ENCODE measurements around the gene RHOU.

RHOU gene

DNA sequence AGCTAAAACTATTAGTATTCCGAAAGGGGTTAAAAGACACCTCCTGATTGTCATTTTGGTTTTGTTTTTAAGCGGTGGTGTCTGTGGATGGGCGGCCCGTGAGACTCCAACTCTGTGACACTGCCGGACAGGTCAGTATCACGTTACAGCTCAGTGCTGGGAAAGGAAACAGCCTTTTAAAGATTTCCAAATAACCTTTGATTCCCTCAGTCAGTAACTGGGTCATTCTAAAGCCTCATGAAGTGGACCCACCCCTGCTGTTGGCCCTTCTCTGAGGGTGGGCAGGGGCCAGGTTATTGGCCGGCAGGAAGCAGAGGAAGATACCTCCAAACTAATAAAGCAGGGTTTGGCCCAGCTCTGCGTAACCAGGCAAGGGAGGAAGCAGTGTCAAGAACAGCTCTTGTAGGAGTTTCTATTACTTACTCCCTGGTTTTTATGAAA lies 2.3 kb downstream of the RHOU start:
- no peak for DNase-seq

DNA sequence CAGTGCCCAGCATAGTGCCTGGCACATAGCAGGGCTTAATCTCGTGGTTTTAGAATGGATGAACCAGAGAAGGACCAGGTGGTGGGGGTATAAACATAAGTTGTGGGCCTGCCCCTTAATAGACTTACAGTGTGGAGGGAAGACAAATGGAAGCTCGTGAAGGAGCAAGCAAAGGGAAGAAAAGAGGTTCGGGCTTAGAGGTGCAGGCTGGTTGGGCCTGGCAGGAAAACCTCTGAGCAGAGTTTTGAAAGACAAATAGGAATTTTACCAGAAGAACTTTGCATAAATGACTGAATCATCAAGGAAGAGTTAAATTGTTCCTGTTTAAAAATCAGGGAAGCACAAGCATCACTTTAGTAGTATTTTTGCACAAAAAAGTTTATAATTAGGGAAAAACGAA lies 4.5 kb downstream of the RHOU start:
- DNase-seq, result no peak

DNA sequence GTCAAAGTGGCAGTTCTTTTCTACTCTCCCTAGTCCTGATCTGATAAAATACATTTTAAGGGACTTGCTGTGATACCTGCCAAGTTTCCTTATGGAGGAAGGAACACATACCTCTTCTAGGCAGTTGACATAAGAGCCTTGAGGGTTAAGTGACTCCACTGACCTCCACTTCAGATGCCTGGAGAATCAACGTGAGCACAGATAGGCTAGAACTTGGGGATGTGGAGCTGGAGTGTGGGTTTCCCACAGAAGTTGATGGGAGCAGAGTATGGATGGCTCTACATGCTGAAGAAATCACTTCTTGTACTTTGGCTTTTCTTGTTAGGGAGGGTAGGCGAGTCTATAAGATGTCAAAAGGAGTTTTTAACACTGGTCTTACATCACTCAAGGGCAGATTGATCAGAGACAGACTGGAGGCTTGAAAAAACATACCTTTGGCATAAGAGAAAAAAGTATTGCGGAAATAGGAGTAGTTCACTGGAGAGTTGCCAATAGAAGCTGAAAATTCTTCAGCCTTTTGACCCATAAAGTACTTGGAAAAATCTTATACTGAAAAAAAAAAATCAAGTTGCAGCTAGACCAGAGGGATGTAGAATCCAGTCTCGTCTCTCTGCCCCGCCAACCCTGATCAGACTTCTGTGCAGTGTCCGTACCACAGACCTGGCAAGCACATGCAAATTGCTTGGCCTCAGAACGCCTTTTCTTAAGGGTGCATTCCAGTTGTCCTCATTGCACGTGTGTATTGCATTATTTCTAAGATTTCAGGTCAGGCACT lies 5.5 kb downstream of the RHOU start:
- DNase-seq, result no peak

DNA sequence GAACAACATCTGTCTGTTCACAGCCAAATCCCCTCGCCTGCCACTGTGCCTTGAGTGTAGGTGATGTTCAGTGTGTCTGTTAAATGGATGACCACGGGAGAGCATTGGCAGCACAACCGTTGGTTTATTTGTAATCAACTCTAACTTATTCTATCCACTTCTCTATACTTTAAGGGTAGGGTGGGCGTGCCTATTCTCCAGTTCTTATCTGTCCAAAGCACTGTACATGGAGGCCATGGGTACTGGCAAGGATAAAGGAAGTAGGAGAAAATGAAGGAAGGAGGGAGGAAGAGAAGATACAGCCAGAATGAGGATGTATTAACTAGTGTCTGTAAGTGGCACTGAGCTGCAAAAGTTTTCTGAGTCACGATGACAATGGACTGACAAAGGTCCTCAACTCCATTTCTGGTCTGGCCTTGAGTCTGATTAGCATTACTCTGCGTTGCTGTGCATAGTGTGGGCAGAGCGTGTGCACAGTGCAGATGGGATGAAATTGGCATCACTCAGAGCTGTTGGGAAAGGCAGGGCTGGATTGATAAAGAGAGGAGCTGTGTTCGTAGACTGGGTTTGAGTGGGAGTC lies 7.1 kb downstream of the RHOU start:
- no peak for DNase-seq

DNA sequence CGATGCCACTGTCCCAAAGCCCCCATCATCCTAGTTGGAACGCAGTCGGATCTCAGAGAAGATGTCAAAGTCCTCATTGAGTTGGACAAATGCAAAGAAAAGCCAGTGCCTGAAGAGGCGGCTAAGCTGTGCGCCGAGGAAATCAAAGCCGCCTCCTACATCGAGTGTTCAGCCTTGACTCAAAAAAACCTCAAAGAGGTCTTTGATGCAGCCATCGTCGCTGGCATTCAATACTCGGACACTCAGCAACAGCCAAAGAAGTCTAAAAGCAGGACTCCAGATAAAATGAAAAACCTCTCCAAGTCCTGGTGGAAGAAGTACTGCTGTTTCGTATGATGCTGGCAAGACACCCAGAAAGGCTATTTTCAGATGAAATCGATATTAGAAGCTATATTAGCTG lies 8.1 kb downstream of the RHOU start:
- no peak for DNase-seq

DNA sequence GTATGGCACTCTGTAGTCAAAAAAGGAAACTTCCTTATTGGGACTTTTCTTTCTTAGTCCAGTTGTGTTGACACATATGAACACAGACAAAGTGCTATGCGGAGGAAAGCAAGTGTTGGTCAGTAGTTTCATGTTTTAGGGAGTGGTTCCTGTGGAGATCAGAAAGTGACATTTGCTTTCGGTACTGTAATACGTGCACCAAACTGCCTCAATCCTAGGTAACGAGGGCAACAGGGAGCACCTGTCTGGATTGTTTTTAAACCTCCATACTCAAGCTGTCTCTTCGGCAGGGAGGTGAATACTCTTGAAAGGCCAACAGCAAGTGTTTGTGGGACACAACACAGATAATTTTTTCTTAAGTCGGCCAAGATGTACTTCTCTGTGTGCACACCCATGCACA lies 9.1 kb downstream of the RHOU start:
- no peak for DNase-seq

DNA sequence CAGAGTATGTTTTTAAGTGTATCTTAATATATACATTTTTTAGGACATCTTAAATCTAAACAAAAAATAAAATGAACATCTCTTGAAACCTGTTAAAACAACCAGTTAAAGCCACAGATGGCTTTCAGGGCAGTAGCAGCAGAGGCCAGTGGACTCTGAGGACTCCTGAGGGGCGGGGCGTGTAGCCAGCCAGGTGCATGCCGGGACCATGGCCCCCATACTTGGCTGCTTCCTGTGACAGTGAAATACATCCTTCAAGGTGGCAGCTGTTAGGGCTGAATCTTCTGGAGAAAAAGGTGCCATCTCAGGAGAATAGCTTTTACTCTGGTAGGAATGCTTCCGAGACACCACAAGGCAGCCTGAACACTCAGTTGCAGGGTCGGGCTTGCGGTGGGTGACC lies 9.6 kb downstream of the RHOU start:
- no peak for DNase-seq

DNA sequence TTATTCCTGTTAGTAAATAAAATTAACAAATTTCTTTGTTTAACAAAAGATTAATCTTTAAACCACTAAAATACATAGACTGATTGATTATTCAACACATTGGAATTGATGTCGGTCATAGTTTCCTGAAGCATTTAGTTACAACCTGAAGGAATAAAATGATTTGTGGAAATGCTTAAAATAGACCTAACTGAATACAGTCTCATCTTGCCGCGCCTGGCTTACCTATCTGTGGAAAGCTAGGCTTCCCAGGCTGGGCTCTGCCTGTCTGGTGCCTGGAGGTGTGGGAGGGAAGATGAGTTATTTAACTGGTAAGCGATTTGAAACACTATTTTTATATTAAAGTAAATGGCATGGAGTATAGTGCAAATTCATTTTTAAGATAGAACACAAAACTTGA lies 10.2 kb downstream of the RHOU start:
- no peak for DNase-seq

DNA sequence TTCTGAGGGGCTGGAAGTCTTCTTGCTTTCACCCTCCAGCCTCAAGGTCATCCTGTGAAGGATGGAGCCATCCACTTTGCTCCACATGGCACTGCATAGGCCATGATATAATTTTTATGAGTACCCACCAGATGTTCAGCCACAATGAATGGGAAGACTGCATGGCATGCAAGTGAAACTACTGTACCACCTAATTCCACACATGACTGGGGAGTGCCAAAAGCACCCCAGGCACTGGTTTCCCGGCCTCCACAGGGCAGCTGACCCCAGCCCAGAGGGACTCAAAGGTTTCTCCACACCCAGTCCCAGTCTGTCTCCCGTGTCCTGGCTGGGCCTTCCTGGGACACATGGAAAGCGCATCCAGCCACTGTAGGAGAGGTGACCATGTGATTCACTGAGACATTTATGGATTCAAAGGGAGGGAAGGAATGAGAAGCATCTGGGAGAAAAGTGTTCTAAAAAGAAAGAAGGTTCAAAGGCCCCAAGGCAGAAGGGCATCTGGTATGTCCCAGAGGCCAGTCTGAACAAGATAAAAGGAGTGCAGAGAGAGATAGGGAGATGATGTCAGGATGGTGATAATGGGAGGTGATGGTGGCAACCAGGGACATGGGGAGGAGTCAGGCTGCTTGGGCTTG lies 12.1 kb downstream of the RHOU start:
- no peak for DNase-seq

DNA sequence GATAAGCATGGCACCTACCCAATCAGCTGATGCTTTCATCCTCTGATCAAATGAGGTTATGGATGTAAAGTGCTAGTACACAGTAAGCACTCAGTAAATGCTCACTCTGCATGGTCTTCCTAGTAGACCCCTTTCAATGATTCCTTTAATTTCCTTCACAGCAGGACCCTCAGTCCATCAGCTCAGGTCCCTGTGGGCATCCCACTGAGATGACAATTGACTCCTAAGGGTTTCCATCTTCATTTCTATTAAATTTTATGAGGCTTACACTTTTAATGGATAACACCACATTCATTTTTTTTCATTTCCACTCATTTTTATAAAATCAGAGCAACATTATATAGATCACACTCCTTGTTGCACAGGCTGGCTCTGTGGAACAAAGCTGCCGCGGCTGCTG lies 12.8 kb downstream of the RHOU start:
- DNase-seq, result no peak

DNA sequence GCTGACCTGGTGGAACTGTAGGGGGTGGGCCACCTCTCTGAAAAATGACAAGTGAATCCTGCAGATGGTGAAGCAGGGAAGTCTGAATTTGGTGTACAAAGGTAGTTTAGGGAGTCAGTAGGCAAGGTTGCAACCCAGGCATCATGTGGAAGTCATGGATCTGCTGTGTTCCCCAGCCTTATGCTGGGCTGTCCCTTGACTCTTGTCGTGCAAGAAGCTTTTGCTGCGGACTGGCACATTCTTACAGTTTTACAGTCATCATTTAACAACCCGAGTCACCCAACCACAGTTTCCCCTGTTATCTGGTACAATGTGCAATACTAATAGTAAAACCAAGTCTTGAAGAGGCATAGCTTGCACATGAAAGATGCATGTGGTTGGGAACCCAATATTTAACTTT lies 13.2 kb downstream of the RHOU start:
- no peak for DNase-seq

DNA sequence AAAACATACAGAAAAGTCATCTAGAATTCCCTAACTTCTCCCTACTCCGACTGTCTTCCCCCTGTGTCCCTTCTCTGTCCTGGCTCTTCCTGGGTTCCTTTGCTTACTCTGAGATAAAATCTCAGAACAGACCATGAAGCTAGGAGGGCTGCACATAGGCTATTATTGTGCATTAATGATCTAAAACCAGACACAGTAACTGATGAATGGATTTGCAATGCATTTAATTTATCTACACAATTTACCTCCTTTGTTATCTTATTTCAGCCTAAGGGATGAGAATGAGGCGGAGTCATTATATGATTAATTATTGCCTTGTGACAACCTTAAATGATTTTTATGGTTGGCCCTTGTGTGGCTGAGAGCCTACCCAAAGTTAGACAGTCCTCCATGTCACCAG lies 14.5 kb downstream of the RHOU start:
- no peak for DNase-seq

DNA sequence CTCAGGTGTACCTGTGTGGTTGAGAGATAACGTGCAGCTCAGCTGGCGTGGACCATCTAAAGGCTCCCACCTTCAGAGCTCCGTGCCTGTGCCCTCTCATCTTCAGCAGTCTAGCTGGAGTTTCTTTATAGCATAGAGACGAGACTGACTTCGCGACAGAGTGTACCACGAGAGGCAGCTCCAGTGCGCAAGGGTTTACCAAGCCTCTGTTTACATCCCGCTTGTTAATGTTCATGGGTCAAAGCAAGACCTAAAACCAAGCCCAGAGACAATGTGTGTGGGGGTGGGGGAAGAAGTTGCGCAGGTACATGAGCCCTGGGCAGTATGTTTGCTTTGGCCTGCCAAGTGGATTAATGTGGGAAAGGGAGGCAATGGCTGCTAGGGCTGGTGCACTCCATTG lies 15.6 kb downstream of the RHOU start:
- DNase-seq, result no peak

DNA sequence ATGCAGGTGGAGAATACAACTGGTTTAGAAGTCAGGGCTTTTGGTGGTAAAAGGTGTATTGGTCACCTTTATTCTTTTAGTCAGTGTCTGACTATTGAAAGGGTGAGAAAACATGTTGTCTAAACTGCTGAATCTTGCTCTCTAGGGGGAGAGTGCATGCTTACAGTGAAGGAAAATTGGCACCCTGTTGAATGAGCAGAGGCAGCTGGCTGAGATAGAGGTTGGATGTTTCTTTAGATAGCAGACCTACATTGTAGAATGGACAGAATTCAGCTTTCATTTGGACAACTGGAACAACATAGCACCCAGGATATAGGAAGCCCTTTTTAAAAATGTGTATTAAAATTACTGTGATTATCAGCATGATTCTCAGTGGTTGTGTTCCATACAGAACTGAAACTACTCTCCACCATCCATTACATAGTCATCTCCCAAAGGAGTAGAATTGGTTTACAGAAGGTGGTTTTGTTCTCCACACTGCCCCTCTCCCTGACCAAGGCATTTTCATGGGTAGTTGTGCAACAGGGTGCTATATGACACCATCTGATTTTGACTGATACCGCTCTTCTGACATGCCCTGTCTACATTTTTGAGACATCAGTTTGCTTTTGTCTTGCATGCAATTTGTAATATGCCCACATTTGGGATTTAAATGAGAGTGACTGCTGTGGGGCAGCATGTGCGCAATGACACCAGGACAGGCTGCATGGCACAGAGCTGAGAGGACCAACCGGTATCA lies 16.2 kb downstream of the RHOU start:
- no peak for DNase-seq

DNA sequence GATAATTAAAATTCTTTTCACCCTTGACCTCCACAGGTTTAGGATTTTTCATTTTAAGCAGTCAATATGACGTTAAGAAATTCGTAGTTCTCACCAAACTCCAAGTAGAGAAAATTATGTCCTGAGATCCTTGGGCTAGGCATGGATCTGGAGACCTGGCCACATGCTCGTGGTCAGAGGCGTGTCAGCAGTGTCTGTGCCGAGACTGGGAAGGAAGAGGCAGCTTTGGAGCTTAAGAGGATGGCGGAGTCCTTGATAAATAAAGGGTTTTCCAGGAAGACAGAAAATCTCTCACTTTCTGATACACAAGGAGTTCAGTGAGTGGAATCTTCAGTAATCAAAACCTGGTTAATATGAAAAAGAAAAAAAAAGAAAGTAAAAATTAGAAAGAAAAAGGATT lies 17.0 kb downstream of the RHOU start:
- DNase-seq, result no peak

DNA sequence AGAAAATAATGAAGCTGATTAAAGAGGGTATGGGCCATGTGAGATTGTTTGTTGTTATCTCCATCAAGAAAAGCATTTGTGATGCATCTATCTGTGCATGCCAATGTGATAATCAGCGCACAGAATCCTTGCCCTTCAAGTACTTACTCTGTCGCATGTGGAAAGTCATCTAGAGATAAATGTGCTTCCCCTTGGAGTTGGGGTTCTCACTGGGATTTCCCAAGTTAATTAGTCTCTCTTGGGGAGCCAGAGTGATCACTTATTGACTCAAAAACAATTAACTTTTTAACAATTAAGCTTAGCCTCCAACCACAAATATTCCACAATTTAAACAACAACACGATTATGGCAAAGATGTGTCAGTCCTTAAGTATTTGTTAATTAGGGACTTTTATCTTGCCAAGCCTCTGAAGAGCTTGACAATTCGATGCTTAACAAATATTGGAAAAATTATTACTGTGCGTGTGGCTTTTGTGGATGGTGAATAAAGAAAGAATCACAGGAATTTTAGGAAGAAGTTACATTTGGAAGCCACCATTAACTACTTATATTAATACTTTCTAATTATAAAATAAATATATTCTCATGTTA lies 17.5 kb downstream of the RHOU start:
- DNase-seq, result no peak

DNA sequence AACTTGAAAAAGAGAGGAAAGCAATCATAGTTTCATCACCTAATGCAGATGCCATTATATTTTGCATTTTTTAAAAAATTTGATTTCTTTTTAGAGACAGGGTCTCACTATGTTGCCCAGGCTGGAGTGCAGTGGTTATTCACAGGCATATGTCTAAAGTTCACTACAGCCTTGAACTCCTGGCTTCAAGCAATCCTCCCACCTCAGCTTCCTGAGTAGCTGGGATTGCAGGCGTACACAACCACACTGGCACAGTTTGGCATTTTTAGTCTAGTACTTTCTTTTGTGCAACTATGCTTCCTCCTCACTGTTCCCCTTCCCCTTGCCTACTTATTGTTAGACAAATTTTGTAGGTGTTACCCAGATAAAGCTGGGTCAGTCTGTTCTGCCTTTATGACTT lies 18.0 kb downstream of the RHOU start:
- no peak for DNase-seq

DNA sequence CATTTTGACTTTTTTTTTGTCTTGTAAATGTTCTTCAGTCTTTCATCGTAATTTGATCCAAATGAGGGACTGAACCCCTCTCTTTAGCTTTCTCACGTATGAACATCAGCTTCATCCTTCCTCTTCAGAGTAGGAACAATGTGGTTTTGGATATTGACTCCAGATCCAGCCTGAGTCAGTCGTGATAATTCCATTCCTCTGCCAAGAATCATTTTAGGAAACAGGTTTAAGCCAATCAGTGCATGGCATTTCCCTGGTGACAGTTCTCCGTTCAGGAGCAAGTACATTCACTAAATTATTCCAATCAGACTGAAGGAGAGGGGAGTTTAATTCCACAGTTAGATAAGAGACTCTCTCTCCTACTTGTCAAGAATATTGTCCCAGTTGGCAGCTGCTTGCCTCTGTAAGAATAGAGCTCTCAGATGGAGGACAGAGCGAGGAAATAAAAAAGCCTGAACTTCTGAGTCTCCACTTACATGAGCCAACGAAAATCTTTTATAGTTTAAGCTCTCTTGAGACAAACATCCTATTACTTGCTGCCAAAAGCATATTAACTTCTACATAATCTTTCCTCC lies 18.6 kb downstream of the RHOU start:
- DNase-seq, result no peak

DNA sequence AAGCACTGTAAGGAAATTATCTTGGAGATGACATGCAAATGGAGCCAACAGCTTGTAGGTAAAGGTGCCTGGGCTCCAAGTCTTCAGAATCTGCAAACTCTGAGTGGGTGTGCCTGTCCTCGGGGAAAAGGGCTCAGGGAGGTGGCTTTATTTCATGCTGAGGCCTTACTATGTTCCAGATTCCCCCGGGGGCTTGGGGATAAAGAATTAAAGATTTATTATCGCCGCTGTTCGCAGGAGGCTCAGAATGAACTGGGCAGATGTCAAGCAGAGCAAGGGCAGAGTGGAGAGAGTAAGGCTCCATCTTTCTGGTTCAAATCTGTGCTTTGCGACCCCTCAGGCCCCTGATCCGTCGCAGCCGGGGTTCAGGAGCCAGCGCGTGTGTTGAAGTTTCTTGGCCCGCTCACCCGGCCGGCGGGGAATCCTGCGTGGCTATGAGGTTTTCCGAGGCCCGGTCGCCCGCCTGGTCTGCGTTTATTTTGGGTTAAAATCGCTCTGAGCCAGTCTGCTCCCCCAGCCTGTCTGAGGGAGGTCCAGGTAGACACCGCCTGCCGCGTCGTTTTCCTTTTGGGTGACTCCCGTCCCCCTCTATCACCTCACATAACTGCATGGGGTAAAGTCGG lies 19.5 kb downstream of the RHOU start:
- no peak for DNase-seq

DNA sequence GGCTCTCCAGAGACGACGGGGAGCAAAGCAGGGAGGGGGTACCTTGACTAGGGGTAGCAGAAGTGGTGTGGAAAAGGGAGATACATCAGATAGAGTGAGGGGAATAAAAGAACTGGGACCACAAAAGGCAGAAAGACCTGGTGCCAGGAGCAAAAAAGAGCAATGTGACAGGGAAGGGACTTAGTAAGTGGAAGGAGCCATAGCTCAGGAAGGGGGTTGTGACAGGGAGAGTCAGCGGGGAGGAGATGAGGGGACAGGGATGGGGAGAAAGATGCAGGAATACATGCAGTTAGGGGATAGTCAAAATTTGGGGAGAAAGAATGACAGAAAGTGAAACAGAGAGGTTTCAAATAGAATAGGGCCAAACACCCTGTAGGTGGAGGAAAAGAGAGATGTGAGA lies 20.5 kb downstream of the RHOU start:
- no peak for DNase-seq

DNA sequence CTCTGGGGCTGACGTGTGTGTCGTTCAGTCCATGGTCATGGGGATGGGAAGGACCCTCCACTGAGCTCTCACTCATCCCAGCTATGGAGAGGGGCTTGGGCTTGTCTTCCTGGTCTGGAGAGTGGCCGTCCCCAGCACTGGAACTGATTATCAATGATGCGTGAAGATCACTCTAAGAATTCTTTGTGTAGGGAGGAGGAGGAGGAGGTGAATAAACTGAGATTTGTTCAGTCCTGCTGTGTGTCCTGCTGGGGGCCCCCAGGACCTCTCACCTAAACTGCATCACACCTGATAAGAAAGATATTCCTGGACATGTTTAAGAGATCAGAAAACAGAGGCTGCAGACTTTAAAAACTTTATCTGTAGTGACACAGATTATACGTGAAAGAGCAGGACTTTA lies 21.2 kb downstream of the RHOU start:
- no peak for DNase-seq

DNA sequence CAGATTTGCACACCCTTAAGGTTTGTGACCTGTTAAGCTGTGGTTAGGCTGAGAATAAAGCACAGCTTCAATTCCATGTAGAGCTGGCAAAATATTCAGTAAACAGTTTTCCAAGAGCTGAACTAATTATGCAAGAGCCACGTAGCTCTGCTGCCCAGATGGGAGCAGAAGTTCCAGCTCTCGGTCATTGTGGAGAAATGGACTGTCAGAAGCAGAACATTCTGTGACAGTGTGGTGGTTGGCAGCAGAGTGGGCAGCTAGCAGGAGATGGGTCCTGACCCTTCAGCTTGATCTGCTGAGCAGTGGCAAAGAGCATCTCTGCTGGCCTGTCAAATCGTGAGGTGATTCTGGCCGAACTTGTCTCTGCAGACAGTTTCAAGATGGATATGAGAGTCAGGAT lies 23.2 kb downstream of the RHOU start:
- no peak for DNase-seq

DNA sequence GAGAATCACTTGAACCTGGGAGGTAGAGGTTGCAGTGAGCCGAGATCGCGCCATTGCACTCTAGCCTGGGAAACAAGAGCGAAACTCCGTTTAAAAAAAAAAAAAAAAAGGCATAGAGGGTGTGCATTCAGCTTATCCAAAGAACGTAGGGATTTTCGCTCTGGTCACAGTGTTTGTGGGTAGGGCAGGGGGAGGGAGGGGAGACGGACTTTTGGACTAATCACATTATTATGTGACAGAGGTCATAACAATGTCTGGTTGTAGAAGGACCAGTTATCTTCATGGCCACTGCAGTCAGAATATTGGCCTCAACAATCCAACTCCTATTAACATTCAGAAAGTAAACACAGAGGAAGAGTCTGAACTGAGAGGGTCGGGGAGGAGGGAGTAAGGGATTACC lies 25.7 kb downstream of the RHOU start:
- DNase-seq, result no peak
